ENCODE data around the gene MEGF6. TPM values are rescaled to one million over a fixed set of nuclear protein-coding genes. Genes with fewer than 3 reads are reported as not detected.
A peak's percentile ranks its signal among the peaks of the same experiment; 100 is the strongest.

The MEGF6 gene
- total RNA-seq, 1 donor = 85.4 TPM

- Histone ChIP-seq H3K79me2 (ENCODE audit: insufficient read depth, low read length) (no peaks in the 10 kb centered on the region), H3K4me3 (ENCODE audit: insufficient read depth, low read length) (no peak overlapping the region), H3K36me3 (ENCODE audit: insufficient read depth, low read length) (no peaks in the 10 kb centered on the region), H4K20me1 (ENCODE audit: insufficient read depth, low read length) (no peaks in the 10 kb centered on the region), H3K4me2 (ENCODE audit: insufficient read depth, low read length) (no peak overlapping the region), H3K9me3 (ENCODE audit: low read depth, low read length) (no peaks in the 10 kb centered on the region), H3K27me3 (ENCODE audit: insufficient read depth, low read length) (no peaks in the 10 kb centered on the region), H3K27ac (ENCODE audit: low read depth, low read length) (no peak overlapping the region), H3K4me1 (ENCODE audit: insufficient read depth, low read length) (peaks cover 48% of the 10 kb centered on the region), H2AFZ (ENCODE audit: low read length) (no peak overlapping the region)
- TF ChIP-seq CTCF (IDR thresholded peaks at IDR 0.05; ENCODE audit: extremely low read depth, low read depth, low read length) = no peak
- DNase-seq (ENCODE audit: insufficient read length, low spot score, missing footprints) = no peak
These were observed 65.8 kb downstream of the MEGF6 start for GRCh38 chr1:3545363-3546047.

GRCh38 chr1:3544040-3544977, 67.0 kb downstream of the MEGF6 start:
- no peak for TF ChIP-seq CTCF (IDR thresholded peaks at IDR 0.05; ENCODE audit: extremely low read depth, low read depth, low read length)
- peaks cover 51% of the 10 kb centered on the region for H3K4me1 ChIP-seq (ENCODE audit: insufficient read depth, low read length)

GRCh38 chr1:3543076-3544039, 68.0 kb downstream of the MEGF6 start:
- Histone ChIP-seq H3K36me3 (ENCODE audit: insufficient read depth, low read length) (no peaks in the 10 kb centered on the region), H3K27me3 (ENCODE audit: insufficient read depth, low read length) (no peaks in the 10 kb centered on the region), H4K20me1 (ENCODE audit: insufficient read depth, low read length) (no peaks in the 10 kb centered on the region), H3K79me2 (ENCODE audit: insufficient read depth, low read length) (no peaks in the 10 kb centered on the region), H3K4me1 (ENCODE audit: insufficient read depth, low read length) (peaks cover 46% of the 10 kb centered on the region), H3K4me3 (ENCODE audit: insufficient read depth, low read length) (peak overlapping the region; percentile 25), H3K27ac (ENCODE audit: low read depth, low read length) (peak overlapping the region; percentile 84), H3K4me2 (ENCODE audit: insufficient read depth, low read length) (peak overlapping the region; percentile 73), H3K9me3 (ENCODE audit: low read depth, low read length) (no peaks in the 10 kb centered on the region), H2AFZ (ENCODE audit: low read length) (peak overlapping the region; percentile 56)
- no peak for TF ChIP-seq CTCF (IDR thresholded peaks at IDR 0.05; ENCODE audit: extremely low read depth, low read depth, low read length)
- DNase-seq (ENCODE audit: insufficient read length, low spot score, missing footprints) = peak; percentile 100

More at GRCh38 chr1:3544040-3544977, 67.0 kb downstream of the MEGF6 start:
- Histone ChIP-seq H3K4me2 (ENCODE audit: insufficient read depth, low read length) (peak overlapping the region; percentile 45), H3K9me3 (ENCODE audit: low read depth, low read length) (no peaks in the 10 kb centered on the region), H3K27ac (ENCODE audit: low read depth, low read length) (peak overlapping the region; percentile 84), H4K20me1 (ENCODE audit: insufficient read depth, low read length) (no peaks in the 10 kb centered on the region), H3K4me3 (ENCODE audit: insufficient read depth, low read length) (no peak overlapping the region), H3K79me2 (ENCODE audit: insufficient read depth, low read length) (no peaks in the 10 kb centered on the region), H3K27me3 (ENCODE audit: insufficient read depth, low read length) (no peaks in the 10 kb centered on the region), H2AFZ (ENCODE audit: low read length) (no peak overlapping the region), H3K36me3 (ENCODE audit: insufficient read depth, low read length) (no peaks in the 10 kb centered on the region)
- DNase-seq (ENCODE audit: insufficient read length, low spot score, missing footprints) = peak; percentile 88
